ENCODE results near the gene TARBP1.

DNA sequence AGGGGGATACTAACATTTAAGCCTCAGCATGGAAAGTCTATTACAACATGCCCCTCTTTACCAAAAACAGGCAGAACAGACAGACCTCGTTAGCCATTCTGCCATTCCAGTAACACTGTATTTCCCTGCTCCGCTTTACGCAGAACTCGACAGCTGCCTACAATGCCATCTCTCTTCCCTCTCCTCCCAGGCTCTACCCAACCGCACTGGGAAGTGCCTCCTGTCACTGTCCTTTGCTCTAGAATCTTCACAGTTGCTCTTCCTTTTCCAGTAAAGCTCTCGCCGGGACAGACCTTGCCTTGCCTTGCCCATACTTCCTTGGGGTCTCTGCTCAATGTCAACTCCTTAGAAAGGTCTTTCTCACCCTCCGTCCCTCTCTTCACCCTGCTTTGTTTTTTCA, 82.9 kb downstream of the TARBP1 start:
- no peak for TF ChIP-seq POLR2A (IDR thresholded peaks at IDR 0.05; ENCODE audit: low read depth, low read length)
- no peak for TF ChIP-seq POLR2AphosphoS5 (IDR thresholded peaks at IDR 0.05; ENCODE audit: low read depth, low read length)
- TF ChIP-seq TAF1 (IDR thresholded peaks at IDR 0.05; ENCODE audit: borderline replicate concordance, low read depth, low read length), result no peak

All from GM12892 (cell line).